ENCODE measurements around the gene SPTSSA.
A peak's percentile ranks its signal among the peaks of the same experiment; 100 is the strongest.
"Not testable (repeated sequence)": the region's sequence is repeated elsewhere in the genome, so short reads cannot be mapped to it uniquely, and the experiment has no call there.

Gene SPTSSA

DNA sequence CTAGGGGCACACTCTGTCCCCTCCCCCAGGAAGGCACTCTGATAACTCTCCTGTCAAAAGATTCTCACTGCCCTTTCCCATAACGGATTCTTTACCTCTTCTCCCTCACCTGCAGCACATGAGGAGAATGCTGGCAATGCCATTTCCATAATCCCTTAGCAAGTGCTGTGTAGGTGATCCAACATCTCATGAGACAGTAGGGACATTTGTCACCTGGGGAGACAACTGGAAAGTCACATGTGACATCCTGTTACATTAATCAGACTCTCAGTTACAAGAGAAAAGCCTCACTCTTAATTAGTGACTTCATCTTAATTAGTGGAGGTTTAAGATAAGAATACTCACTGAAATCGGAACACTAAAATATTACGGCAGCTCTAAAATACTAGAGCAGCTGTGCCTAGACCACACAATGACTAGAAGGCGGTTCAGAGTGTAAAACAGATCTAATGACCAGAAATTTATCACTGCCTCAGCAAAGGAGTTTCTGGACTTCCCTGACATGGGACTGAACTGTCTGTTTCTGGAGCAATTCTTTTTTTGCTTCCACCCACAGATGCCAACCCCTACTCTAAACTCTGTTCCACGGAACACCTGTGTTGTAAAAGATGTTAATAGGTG, 75.1 kb downstream of the SPTSSA start:
- TF ChIP-seq ZNF843 (tag by site-specific recombination; IDR thresholded peaks at IDR 0.05) = no peak
- TF ChIP-seq SP7 (tag by site-specific recombination; IDR thresholded peaks at IDR 0.05) = peak; percentile 43
- Histone ChIP-seq H3K4me3 (ENCODE audit: low read depth, low read length) (no peak overlapping the region), H3K27ac (ENCODE audit: extremely low read depth, low read depth, low read length) (no peak overlapping the region), H3K36me3 (ENCODE audit: control insufficient read depth in 2 of 2, insufficient read depth in 1 of 2, low read length in 2 of 2) (no peaks in the 10 kb centered on the region), H3K9me3 (ENCODE audit: control insufficient read depth, insufficient read depth, low read depth, low read length) (no peaks in the 10 kb centered on the region), H3K4me1 (ENCODE audit: control insufficient read depth, insufficient read depth, low read length) (no peaks in the 10 kb centered on the region)
- CTCF ChIA-PET = no interaction called here
- POLR2A ChIA-PET = no interaction called here

DNA sequence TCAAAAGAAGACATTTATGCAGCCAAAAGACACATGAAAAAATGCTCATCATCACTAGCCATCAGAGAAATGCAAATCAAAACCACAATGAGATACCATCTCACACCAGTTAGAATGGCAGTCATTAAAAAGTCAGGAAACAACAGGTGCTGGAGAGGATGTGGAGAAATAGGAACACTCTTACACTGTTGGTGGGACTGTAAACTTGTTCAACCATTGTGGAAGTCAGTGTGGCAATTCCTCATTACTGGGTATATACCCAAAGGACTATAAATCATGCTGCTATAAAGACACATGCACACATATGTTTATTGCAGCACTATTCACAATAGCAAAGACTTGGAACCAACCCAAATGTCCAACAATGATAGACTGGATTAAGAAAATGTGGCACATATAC, 76.2 kb downstream of the SPTSSA start:
- TF ChIP-seq ZNF184 (tag by site-specific recombination; IDR thresholded peaks at IDR 0.05) = peak; percentile 88
- peak; percentile 72 for TF ChIP-seq ZNF146 (tag by site-specific recombination; IDR thresholded peaks at IDR 0.05)
- POLR2A ChIA-PET; H3K9me3 ChIP-seq (ENCODE audit: control insufficient read depth, insufficient read depth, low read depth, low read length); CTCF ChIA-PET; H3K4me1 ChIP-seq (ENCODE audit: control insufficient read depth, insufficient read depth, low read length); H3K4me3 ChIP-seq (ENCODE audit: low read depth, low read length); H3K27ac ChIP-seq (ENCODE audit: extremely low read depth, low read depth, low read length); H3K36me3 ChIP-seq (ENCODE audit: control insufficient read depth in 2 of 2, insufficient read depth in 1 of 2, low read length in 2 of 2): not testable (repeated sequence)

DNA sequence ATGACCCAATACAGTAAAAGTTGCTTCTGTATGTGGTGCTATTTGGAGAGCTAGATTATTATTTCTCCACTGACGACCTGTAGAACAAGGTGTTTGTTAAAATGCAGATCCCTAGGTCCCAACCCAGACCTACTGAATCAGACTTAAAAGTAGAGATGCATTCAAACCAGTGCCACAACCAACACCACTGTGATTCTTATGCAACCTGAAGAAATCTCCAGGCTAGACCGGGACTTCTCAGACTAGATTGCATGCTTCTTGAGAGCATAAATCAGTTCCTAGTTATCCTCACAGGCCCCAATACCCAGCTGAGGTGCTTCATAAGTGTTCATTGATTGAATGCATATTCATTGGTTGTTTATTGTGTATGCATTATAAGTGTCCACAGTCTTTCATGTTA, 78.2 kb downstream of the SPTSSA start:
- CTCF ChIA-PET = interaction anchor here (0.6 kb wide), 1 partner anchor 33 kb away, joined by 3 read pairs; no protein-coding TSS in a partner anchor
- Histone ChIP-seq H3K9me3 (ENCODE audit: control insufficient read depth, insufficient read depth, low read depth, low read length) (no peaks in the 10 kb centered on the region), H3K27ac (ENCODE audit: extremely low read depth, low read depth, low read length) (no peak overlapping the region), H3K4me3 (ENCODE audit: low read depth, low read length) (no peak overlapping the region), H3K36me3 (ENCODE audit: control insufficient read depth in 2 of 2, insufficient read depth in 1 of 2, low read length in 2 of 2) (no peaks in the 10 kb centered on the region), H3K4me1 (ENCODE audit: control insufficient read depth, insufficient read depth, low read length) (no peaks in the 10 kb centered on the region; the same call in 1 of the 2 replicates)
- POLR2A ChIA-PET = no interaction called here
- TF ChIP-seq, protein P1, sequence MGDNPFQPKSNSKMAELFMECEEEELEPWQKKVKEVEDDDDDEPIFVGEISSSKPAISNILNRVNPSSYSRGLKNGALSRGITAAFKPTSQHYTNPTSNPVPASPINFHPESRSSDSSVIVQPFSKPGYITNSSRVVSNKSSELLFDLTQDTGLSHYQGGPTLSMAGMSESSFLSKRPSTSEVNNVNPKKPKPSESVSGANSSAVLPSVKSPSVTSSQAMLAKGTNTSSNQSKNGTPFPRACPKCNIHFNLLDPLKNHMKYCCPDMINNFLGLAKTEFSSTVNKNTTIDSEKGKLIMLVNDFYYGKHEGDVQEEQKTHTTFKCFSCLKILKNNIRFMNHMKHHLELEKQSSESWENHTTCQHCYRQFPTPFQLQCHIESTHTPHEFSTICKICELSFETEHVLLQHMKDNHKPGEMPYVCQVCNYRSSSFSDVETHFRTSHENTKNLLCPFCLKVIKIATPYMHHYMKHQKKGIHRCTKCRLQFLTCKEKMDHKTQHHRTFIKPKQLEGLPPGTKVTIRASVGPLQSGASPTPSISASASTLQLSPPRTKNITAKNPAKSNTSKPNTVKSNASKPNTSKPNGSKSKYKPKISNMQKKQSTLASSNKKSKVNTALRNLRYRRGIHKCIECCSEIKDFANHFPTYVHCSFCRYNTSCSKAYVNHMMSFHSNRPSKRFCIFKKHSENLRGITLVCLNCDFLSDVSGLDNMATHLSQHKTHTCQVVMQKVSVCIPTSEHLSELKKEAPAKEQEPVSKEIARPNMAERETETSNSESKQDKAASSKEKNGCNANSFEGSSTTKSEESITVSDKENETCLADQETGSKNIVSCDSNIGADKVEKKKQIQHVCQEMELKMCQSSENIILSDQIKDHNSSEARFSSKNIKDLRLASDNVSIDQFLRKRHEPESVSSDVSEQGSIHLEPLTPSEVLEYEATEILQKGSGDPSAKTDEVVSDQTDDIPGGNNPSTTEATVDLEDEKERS (tag by site-specific recombination; IDR thresholded peaks at IDR 0.05) = no peak
- no peak for TF ChIP-seq ZNF433 (tag by site-specific recombination; IDR thresholded peaks at IDR 0.05; ENCODE audit: low read depth)
- TF ChIP-seq ZXDB (tag by site-specific recombination; IDR thresholded peaks at IDR 0.05) = no peak
- no peak for TF ChIP-seq ZNF501 (tag by site-specific recombination; IDR thresholded peaks at IDR 0.05)
- TF ChIP-seq ZNF202 (tag by site-specific recombination; IDR thresholded peaks at IDR 0.05; ENCODE audit: borderline replicate concordance) = no peak
- no peak for TF ChIP-seq ZNF560 (tag by site-specific recombination; IDR thresholded peaks at IDR 0.05; ENCODE audit: borderline replicate concordance)
- TF ChIP-seq SCRT1 (tag by site-specific recombination; IDR thresholded peaks at IDR 0.05; ENCODE audit: borderline replicate concordance) = no peak
- TF ChIP-seq, protein P2, sequence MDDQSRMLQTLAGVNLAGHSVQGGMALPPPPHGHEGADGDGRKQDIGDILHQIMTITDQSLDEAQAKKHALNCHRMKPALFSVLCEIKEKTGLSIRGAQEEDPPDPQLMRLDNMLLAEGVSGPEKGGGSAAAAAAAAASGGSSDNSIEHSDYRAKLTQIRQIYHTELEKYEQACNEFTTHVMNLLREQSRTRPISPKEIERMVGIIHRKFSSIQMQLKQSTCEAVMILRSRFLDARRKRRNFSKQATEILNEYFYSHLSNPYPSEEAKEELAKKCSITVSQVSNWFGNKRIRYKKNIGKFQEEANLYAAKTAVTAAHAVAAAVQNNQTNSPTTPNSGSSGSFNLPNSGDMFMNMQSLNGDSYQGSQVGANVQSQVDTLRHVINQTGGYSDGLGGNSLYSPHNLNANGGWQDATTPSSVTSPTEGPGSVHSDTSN (CRISPR knock-in tag; IDR thresholded peaks at IDR 0.05) = no peak
- TF ChIP-seq ZBTB1 (tag by site-specific recombination; IDR thresholded peaks at IDR 0.05) = no peak
- no peak for TF ChIP-seq ZNF311 (tag by site-specific recombination; IDR thresholded peaks at IDR 0.05; ENCODE audit: borderline replicate concordance)
- TF ChIP-seq, protein P3, sequence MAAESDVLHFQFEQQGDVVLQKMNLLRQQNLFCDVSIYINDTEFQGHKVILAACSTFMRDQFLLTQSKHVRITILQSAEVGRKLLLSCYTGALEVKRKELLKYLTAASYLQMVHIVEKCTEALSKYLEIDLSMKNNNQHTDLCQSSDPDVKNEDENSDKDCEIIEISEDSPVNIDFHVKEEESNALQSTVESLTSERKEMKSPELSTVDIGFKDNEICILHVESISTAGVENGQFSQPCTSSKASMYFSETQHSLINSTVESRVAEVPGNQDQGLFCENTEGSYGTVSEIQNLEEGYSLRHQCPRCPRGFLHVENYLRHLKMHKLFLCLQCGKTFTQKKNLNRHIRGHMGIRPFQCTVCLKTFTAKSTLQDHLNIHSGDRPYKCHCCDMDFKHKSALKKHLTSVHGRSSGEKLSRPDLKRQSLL (tag by site-specific recombination; IDR thresholded peaks at IDR 0.05) = no peak

Measured in HEK293 (cell line).